ENCODE results near the gene RAET1G. TPM values are rescaled to one million over a fixed set of nuclear protein-coding genes. Genes with fewer than 3 reads are reported as not detected.

Gene RAET1G
- total and polyA plus RNA-seq, 9 of the 15 experiments (the other 6 are each of a cell fraction or from before 2014, with no cell fraction given) = 0.11 TPM; not detected in 8

GRCh38 chr6:149922642-149923326 lies at the start of gene RAET1G (continued):
- TF ChIP-seq XRCC5 (IDR thresholded peaks at IDR 0.05; ENCODE audit: low read depth, low read length) (no peak), ELK3 (CRISPR knock-in tag; IDR thresholded peaks at IDR 0.05) (no peak), NRF1 (conservative IDR thresholded peaks at IDR 0.05 in 1 of 2, IDR thresholded peaks at IDR 0.05 in 1 of 2) (peak; percentile 80 to 84), NFYB (IDR thresholded peaks at IDR 0.05; ENCODE audit: extremely low read depth, insufficient read length) (peak; percentile 32), ZNF384 (IDR thresholded peaks at IDR 0.05; ENCODE audit: low read depth, low read length) (no peak), SPI1 (IDR thresholded peaks at IDR 0.05; ENCODE audit: borderline replicate concordance, low read depth, low read length) (peak; percentile 74), YBX1 (IDR thresholded peaks at IDR 0.05) (no peak), PRDM10 (IDR thresholded peaks at IDR 0.05; ENCODE audit: partially characterized antibody) (peak; percentile 42), SP1 (CRISPR knock-in tag; IDR thresholded peaks at IDR 0.05) (0 out of 2 replicates have a peak, but pooled peaks have one; percentile 41)
